ENCODE data around the gene CETN3. TPM values are rescaled to one million over a fixed set of nuclear protein-coding genes. Genes with fewer than 3 reads are reported as not detected.

The CETN3 gene
- total RNA-seq, result 10.2 and 12.3 TPM in 2 replicates

DNA sequence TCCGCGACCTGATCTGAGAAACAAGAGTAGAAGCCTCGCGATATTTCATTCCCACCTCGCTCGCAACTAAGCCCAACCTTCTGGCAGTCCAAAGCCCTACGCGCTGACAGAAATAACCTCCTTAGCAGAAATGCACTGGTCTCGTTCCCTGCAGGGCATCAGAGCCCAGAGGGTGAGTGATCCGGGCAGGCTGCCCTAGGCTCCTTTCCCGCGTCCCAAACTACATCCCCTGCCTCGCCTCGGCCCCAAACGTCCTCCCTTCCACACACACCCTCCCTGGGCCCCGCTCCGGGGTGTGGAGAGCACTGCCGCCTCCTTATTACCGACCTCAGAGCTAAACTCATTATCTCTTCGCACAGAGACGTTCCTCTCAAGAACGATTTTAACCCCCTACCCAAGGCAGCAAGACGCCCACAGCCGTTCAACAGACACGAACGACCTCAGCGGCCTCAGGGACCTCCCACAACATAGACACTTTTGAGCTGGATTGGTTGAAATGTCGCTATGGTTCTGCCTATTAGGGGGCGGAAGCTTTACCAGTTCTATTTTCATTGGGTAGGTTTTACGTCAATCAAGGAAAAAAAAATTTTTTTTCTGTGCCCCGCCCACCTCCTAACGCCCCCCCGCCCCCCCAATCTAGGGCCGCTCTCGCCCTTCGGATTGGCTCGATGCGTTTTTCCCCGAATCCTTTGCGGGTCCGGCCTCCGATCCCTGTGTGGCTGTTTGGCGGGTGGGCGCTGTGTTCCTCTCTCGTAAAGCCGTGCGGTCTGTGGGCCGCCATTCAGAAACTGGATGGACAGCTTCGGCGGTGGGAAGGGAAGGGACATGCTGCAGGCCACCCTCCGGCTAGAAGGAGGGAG lies at the start of gene CETN3:
Gene CETN3 (minus strand): TSS at position 439 of the 860 bp plus-strand sequence. CDS start 95 bp downstream, at position 344.

Other genes with a start within 250 kb of the CETN3 start
- 7.0 and 8.6 TPM in 2 replicates for gene MBLAC2, start 65.0 kb upstream of the CETN3 start, total RNA-seq
- 6.9 and 12.1 TPM in 2 replicates for gene POLR3G, start 65.1 kb upstream of the CETN3 start, total RNA-seq
- gene LYSMD3, start 119.8 kb upstream of the CETN3 start, total RNA-seq, result 32.8 and 38.6 TPM in 2 replicates
- 0.13 and 1.1 TPM in 2 replicates for gene ADGRV1, start 149.0 kb upstream of the CETN3 start, total RNA-seq

Measured in articular chondrocyte of knee joint (primary cell).